ENCODE measurements around the gene WNT5A. TPM values are rescaled to one million over a fixed set of nuclear protein-coding genes. Genes with fewer than 3 reads are reported as not detected.

Gene WNT5A
- total RNA-seq, 1 experiment from 2014 or later = 1.1 TPM

DNA sequence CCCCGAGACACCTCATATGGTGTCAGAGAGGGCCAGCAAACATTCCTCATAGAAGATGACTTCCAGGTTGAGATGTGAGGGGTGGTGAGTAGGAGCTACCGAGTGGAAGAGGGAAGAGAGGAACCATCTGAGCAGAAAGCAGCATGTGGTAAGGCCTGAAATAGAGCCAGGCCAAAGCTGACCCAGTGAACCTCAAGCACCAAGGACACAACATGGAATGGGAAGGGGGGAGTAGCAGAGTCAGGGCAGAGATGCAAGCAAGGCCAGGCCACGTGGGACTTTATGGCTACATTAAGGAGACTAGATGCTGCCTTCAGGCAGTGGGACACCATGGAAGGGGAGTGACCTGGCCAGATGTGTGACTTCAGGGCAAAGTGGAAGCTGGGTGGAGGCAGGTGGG is 38.3 kb upstream of the WNT5A start:
- Mint-ChIP-seq H3K36me3 (ENCODE audit: insufficient read depth in 1 of 3, low read depth in 3 of 3) (no peaks in the 10 kb centered on the region; a peak in 1 of 7 replicates), H3K4me3 (no peak overlapping the region), H3K27ac (no peak overlapping the region), H3K4me1 (peaks cover 31 to 38% of the 10 kb centered on the region in 2 experiments), H3K9me3 (no peaks in the 10 kb centered on the region), H3K27me3 (ENCODE audit: low read depth) (no peaks in the 10 kb centered on the region; the same call in 1 of the 2 replicates)
- H3K79me1 ChIP-seq (ENCODE audit: insufficient read depth, low read depth, low read length, poor library complexity, severe bottlenecking) = no peaks in the 10 kb centered on the region
- no peak overlapping the region for H2BK20ac ChIP-seq (ENCODE audit: low read depth, low read length, poor library complexity, severe bottlenecking)
- no peak overlapping the region for H3K4me2 ChIP-seq (ENCODE audit: insufficient read depth, insufficient read length, low read length)
- H3K4ac ChIP-seq (ENCODE audit: low read depth, low read length) = no peak overlapping the region
- H2BK5ac ChIP-seq (ENCODE audit: insufficient read length, low read length) = no peak overlapping the region
- no peak overlapping the region for H3K18ac ChIP-seq (ENCODE audit: insufficient read length, low read depth, low read length)
- no peak overlapping the region for H3K56ac ChIP-seq (ENCODE audit: insufficient read length, low read depth, low read length)
- no peak overlapping the region for H2AK5ac ChIP-seq (ENCODE audit: insufficient read length, low read length)
- WGBS (ENCODE audit: extremely low coverage, insufficient read length, low lambda C conversion rate) = no CpG with 5 or more reads among the region's 3 CpGs
- H3T11ph ChIP-seq (ENCODE audit: low read length) = no peak overlapping the region
- H2BK15ac ChIP-seq (ENCODE audit: low read depth, low read length) = no peak overlapping the region
- H3K23ac ChIP-seq (ENCODE audit: insufficient read length, low read depth, low read length) = no peak overlapping the region
- H4K91ac ChIP-seq (ENCODE audit: insufficient read length, low read depth, low read length) = no peak overlapping the region
- no peak overlapping the region for H4K8ac ChIP-seq (replicated peaks; ENCODE audit: insufficient read length, low read depth, low read length)
- H3K9me3 ChIP-seq (ENCODE audit: control insufficient read depth, low read depth, low read length) = no peaks in the 10 kb centered on the region
- H3K79me2 ChIP-seq (ENCODE audit: insufficient read depth, low read length) = no peaks in the 10 kb centered on the region
- no peaks in the 10 kb centered on the region for H4K20me1 ChIP-seq (ENCODE audit: control insufficient read depth, insufficient read depth, insufficient read length)
- no peak overlapping the region for H2AFZ ChIP-seq (ENCODE audit: low read length)
- peaks cover 17% of the 10 kb centered on the region for H3K4me1 ChIP-seq (ENCODE audit: insufficient read depth, low read length)
- no peak overlapping the region for H4K5ac ChIP-seq (ENCODE audit: insufficient read length, low read depth, low read length)
- TF ChIP-seq, protein P1, sequence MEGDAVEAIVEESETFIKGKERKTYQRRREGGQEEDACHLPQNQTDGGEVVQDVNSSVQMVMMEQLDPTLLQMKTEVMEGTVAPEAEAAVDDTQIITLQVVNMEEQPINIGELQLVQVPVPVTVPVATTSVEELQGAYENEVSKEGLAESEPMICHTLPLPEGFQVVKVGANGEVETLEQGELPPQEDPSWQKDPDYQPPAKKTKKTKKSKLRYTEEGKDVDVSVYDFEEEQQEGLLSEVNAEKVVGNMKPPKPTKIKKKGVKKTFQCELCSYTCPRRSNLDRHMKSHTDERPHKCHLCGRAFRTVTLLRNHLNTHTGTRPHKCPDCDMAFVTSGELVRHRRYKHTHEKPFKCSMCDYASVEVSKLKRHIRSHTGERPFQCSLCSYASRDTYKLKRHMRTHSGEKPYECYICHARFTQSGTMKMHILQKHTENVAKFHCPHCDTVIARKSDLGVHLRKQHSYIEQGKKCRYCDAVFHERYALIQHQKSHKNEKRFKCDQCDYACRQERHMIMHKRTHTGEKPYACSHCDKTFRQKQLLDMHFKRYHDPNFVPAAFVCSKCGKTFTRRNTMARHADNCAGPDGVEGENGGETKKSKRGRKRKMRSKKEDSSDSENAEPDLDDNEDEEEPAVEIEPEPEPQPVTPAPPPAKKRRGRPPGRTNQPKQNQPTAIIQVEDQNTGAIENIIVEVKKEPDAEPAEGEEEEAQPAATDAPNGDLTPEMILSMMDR (conservative IDR thresholded peaks at IDR 0.05) = no peak
- H3K14ac ChIP-seq (ENCODE audit: insufficient read depth, low read length) = no peak overlapping the region
- no peaks in the 10 kb centered on the region for H3K23me2 ChIP-seq (ENCODE audit: insufficient read length, low read depth, low read length, poor library complexity, severe bottlenecking)
- H2BK120ac ChIP-seq (ENCODE audit: low read depth, low read length, poor library complexity, severe bottlenecking) = no peak overlapping the region
- no peak overlapping the region for H3K27ac ChIP-seq (ENCODE audit: insufficient read length, low read depth, low read length)
- no peak overlapping the region for H2BK12ac ChIP-seq (ENCODE audit: insufficient read length, low read depth, low read length)
- H3K9ac ChIP-seq (ENCODE audit: extremely low read depth, insufficient read length, low read length) = no peak overlapping the region
- no peak for DNase-seq
- H3K27me3 ChIP-seq (ENCODE audit: insufficient read depth, low read length) = no peaks in the 10 kb centered on the region

Data from H9 (cell line).